ENCODE results near the gene HOXA5. TPM values are rescaled to one million over a fixed set of nuclear protein-coding genes. Genes with fewer than 3 reads are reported as not detected.

The HOXA5 gene
- total RNA-seq, 1 experiment from 2014 or later = not detected

DNA sequence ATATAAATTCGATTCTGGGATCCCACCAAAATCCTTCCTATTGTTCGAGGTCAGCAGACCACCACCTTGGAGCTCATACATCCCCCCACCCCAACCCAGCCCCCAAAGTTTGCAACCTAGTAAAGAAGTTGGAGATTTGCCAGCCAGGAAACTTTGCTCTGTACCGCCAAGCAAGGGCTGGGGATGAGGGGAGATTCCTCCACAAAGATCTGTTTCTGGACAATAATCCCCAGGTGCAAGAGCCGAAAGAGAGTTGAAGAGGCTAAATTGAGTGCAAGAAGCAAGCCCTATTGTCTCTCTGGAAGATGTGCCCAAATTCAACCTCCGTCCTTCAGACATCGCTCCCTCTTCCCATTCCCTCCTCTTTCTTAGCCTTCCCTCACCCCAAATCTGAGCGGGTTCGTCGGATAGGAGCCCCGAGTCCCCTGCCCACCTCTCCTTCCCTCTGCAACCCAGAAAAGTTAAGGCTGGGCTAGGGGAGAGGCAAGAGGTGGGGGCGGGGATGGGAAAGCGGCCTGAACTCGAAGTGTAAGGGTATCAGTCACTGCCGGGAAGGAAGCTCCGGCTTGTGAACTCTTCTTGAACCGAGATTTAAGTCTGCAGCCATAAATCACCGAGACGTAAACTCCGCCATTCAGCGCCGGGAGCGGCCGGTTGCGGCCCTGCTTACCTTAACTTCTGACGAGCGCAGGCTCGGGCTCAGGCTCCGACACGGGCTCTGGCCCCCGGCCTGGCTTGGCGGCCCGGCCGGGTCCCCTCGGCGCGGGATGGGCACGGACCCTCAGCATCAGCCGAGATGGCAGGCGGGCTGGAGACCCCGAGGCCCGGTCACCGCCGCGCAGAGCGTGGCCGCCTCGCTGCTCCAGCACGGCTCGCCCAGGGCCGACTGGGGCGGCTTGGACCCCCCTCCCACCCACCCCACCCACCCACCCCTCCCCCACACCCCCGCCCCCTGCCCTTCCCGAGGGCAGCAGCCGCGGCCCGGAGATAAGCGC is 30.2 kb downstream of the HOXA5 start:
- no peak overlapping the region for H3K23ac ChIP-seq (ENCODE audit: insufficient read length, low read depth, low read length)
- H3K18ac ChIP-seq (ENCODE audit: insufficient read length, low read depth, low read length) = no peak overlapping the region
- DNase-seq = peak; percentile 76
- H3K4me1 Mint-ChIP-seq = peaks cover 10 to 22% of the 10 kb centered on the region in 2 experiments
- H3K9ac ChIP-seq (ENCODE audit: extremely low read depth, insufficient read length, low read length) = no peak overlapping the region
- H3K9me3 Mint-ChIP-seq = no peaks in the 10 kb centered on the region; a peak in 3 of 5 replicates
- no peak overlapping the region for H2BK5ac ChIP-seq (ENCODE audit: insufficient read length, low read length)
- H3K14ac ChIP-seq (ENCODE audit: insufficient read depth, low read length) = no peak overlapping the region
- H2BK120ac ChIP-seq (ENCODE audit: low read depth, low read length, poor library complexity, severe bottlenecking) = no peak overlapping the region
- peaks cover 98% of the 10 kb centered on the region for H3K27me3 Mint-ChIP-seq (ENCODE audit: low read depth)
- no peak overlapping the region for H2BK12ac ChIP-seq (ENCODE audit: insufficient read length, low read depth, low read length)
- no peak overlapping the region for H2BK20ac ChIP-seq (ENCODE audit: low read depth, low read length, poor library complexity, severe bottlenecking)
- H4K20me1 ChIP-seq (ENCODE audit: control insufficient read depth, insufficient read depth, insufficient read length) = peaks cover 2% of the 10 kb centered on the region
- H3K23me2 ChIP-seq (ENCODE audit: insufficient read length, low read depth, low read length, poor library complexity, severe bottlenecking) = peaks cover 3% of the 10 kb centered on the region
- H2BK15ac ChIP-seq (ENCODE audit: low read depth, low read length) = no peak overlapping the region
- no peaks in the 10 kb centered on the region for H3K4me1 ChIP-seq (ENCODE audit: insufficient read depth, low read length)
- H3K4ac ChIP-seq (ENCODE audit: low read depth, low read length) = no peak overlapping the region
- H3K27ac ChIP-seq (ENCODE audit: insufficient read length, low read depth, low read length) = no peak overlapping the region
- H4K91ac ChIP-seq (ENCODE audit: insufficient read length, low read depth, low read length) = no peak overlapping the region
- H4K5ac ChIP-seq (ENCODE audit: insufficient read length, low read depth, low read length) = no peak overlapping the region
- H3K4me3 Mint-ChIP-seq = peak overlapping the region in 1 of 2 experiments; percentile 73; a peak in 3 of 5 replicates
- no peak overlapping the region for H3K56ac ChIP-seq (ENCODE audit: insufficient read length, low read depth, low read length)
- no peaks in the 10 kb centered on the region for H3K79me2 ChIP-seq (ENCODE audit: insufficient read depth, low read length)
- H3K27me3 ChIP-seq (ENCODE audit: insufficient read depth, low read length) = peaks cover 96% of the 10 kb centered on the region
- H2AK5ac ChIP-seq (ENCODE audit: insufficient read length, low read length) = no peak overlapping the region
- H4K8ac ChIP-seq (replicated peaks; ENCODE audit: insufficient read length, low read depth, low read length) = no peak overlapping the region
- no peaks in the 10 kb centered on the region for H3K79me1 ChIP-seq (ENCODE audit: insufficient read depth, low read depth, low read length, poor library complexity, severe bottlenecking)
- no peak overlapping the region for H3T11ph ChIP-seq (ENCODE audit: low read length)
- no peak overlapping the region for H2AFZ ChIP-seq (ENCODE audit: low read length)
- peak overlapping the region; percentile 44 for H3K4me2 ChIP-seq (ENCODE audit: insufficient read depth, insufficient read length, low read length)
- no CpG with 5 or more reads among the region's 57 CpGs for WGBS (ENCODE audit: extremely low coverage, insufficient read length, low lambda C conversion rate)
- no peak overlapping the region for H3K27ac Mint-ChIP-seq
- H3K36me3 Mint-ChIP-seq (ENCODE audit: insufficient read depth in 1 of 3, low read depth in 3 of 3) = no peaks in the 10 kb centered on the region; a peak in 1 of 7 replicates
- H3K9me3 ChIP-seq (ENCODE audit: control insufficient read depth, low read depth, low read length) = no peaks in the 10 kb centered on the region
- no peak for TF ChIP-seq CTCF (conservative IDR thresholded peaks at IDR 0.05)

Measured in H9 (cell line).